EL (cell line): ENCODE data around the gene SLAMF9.
A peak's percentile ranks its signal among the peaks of the same experiment; 100 is the strongest.

Source experiments
- DNase-seq: peaks from one replicate; pipeline ENCODE4 v3.0.0-alpha.2; 2016

Gene SLAMF9

GRCh38 chr1:159974350-159974965 lies 20.4 kb upstream of the SLAMF9 start:
- DNase-seq = no peak

DNA sequence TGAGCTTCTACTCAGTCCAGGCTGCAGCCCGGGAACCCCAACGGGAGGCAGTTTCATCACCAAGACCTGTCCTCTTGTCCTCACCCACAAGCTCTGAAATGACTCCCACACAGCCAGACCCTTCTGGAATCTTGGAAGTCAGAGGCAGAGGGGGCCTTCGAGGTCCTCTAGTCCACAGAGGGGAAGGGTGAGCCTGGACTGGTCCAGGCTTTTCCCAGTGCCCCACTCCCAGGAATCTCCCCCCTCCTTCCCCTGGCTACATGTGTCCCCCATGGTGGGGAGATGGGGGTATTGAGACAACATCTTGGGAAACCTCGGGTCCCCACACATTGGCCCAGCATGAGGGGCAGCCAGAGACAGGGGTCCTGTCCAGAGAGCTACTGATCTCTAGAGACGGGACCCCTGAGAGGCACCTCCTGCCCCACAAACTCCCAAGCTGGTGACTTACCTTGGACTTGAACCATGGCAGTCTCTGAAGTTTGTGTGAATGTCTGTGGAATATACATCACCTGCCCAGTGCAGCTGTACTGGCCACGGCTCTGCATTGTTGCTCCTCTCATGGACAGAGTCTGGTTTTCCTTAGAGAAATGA lies 19.4 kb upstream of the SLAMF9 start:
- no peak for DNase-seq

- no peak for DNase-seq
These were observed 18.6 kb upstream of the SLAMF9 start for GRCh38 chr1:159972443-159973205.

- DNase-seq = no peak
These were observed 16.9 kb upstream of the SLAMF9 start for GRCh38 chr1:159970932-159971342.

- DNase-seq = no peak
These were observed 14.9 kb upstream of the SLAMF9 start for GRCh38 chr1:159968901-159969300.

- DNase-seq = no peak
These were observed 11.2 kb upstream of the SLAMF9 start for GRCh38 chr1:159965263-159965662.

GRCh38 chr1:159964144-159964543 lies 10.1 kb upstream of the SLAMF9 start:
- no peak for DNase-seq

- DNase-seq = no peak
These were observed 8.1 kb upstream of the SLAMF9 start for GRCh38 chr1:159962176-159962575.

GRCh38 chr1:159961636-159962035 lies 7.6 kb upstream of the SLAMF9 start:
- no peak for DNase-seq

- DNase-seq = peak; percentile 76
These were observed 6.8 kb upstream of the SLAMF9 start for GRCh38 chr1:159960721-159961381.

DNA sequence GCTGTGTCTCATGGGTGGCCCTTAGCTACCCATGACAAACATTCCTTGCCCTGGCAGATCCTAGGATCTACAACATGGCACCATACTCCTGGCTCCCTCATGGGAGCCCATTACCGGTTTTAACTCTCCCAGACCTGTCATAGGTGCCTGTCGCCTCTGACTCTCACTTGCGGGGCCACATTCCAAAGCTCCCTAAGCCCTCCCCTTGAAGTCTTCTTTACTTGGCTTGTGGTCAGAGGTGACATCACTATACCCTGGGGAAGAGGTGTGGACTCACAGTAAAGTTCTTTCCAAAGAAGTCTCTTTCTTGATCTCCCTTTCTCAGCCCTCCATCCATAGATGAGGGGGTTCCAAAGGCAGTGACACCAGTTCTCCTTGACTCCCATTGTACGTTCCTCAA lies 5.4 kb upstream of the SLAMF9 start:
- DNase-seq = peak; percentile 27

DNA sequence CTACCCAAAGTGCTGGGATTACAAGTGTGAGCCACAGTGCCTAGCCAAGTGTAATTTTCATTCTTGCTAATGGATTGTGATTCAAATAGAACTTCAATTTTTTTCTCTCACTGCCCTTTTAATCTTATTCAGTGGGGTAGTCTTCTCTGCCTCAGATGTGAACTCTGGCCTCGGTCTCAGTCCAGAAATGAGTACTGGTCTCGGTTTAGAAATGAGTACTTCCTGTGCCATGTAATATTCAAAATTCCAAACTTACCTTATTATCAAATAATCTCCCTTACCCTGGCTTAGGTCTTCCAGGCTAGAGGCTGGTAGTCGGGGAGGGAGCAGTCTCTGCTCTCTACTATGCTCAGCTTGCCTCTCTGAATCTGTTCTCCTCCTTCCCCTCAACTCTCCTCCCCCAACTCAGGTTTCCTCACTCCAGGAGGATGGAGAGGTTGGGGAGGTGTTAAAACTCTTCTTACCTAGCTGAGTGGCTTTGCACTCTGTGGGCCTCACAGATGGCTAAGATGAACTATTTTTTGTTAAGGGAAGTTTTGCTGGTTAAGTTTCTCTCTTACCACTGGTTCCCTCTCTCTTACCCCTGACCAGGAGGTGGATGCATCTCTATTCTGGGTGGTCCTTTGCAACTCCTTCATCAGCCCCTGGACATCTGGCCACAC lies 4.8 kb upstream of the SLAMF9 start:
- no peak for DNase-seq

GRCh38 chr1:159957824-159958268 lies 3.8 kb upstream of the SLAMF9 start:
- DNase-seq = no peak

GRCh38 chr1:159955456-159955855 lies 1.4 kb upstream of the SLAMF9 start:
- DNase-seq = no peak

DNA sequence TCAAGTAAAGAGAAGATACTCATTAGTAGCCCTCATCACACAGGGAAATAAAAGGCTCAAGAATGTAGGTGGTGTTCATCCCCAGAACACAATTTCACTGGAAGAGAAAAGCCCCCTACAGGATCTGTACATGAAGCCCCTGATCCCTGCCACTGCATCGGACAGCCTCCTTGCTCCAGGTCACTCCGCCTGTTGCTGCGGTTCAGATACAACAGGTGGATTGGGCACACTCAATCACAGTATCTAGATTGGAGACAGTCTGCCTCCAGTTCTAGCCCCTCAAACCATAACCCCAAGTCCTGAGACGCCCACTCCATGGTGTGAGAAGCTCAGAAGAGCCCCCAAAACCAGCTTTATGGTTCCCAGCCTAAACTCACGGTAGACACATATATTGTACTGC lies 1.1 kb downstream of the SLAMF9 start:
- no peak for DNase-seq

DNA sequence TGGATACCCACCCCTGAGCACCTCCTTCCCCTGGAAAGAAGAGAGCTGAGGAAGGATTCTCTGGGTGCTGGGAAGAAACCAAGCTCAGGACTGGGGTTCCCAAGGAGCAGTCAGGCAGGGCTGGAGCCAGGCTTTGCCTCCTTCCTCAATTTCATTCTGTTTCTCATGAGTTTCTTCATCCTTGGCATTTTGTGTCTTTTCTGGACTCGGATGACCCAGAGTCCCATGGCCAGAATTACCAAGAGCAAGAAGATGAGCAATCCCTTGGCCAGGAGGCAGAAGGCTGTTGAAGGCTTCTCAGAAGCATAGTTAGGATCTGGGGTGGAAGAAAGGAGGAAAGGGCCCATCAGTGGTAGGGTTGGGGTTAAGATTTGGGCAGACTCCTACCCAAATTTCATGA lies 2.5 kb downstream of the SLAMF9 start:
- no peak for DNase-seq

DNA sequence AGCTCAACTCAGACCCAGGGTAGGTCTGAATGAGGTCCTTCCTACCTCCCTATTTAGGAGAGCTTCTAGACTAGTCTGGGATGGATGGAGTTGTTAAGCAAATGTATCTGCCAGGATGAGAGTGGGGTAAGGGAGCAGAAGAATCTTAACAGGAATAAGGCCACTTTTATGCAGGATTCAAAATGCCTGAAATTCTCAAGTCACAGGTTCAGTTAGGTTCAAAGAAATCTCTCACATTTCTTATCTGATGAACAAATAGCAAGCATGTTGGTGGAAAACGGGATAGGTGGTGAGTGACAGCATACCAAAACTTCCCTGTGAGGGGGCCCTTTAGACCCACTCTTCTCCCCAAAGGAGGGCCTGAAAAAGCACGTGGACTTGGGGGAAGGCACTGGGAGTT lies 3.0 kb downstream of the SLAMF9 start:
- no peak for DNase-seq

GRCh38 chr1:159949981-159950381 lies 4.1 kb downstream of the SLAMF9 start:
- DNase-seq = no peak

GRCh38 chr1:159949123-159949522 lies 4.9 kb downstream of the SLAMF9 start:
- DNase-seq = no peak

DNA sequence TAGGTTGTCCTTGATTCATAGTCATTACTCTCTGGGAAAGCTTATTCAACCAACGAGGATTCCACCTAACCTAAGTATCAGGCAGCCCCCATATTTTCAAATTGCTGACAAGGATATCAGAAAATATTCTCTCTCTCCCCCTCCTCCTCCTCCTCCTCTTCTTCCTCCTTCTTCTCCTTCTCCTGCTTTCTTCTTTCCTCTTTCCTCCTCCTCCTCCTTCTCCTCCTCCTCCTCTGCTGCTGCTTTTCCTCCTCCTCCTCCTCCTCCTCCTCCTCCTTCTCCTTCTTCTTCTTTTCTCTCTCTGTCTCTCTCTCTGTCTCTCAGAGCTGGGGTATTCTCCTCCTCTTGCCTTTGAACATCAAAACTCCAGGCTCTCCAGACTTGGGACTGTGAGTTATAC lies 6.1 kb downstream of the SLAMF9 start:
- DNase-seq = no peak

DNA sequence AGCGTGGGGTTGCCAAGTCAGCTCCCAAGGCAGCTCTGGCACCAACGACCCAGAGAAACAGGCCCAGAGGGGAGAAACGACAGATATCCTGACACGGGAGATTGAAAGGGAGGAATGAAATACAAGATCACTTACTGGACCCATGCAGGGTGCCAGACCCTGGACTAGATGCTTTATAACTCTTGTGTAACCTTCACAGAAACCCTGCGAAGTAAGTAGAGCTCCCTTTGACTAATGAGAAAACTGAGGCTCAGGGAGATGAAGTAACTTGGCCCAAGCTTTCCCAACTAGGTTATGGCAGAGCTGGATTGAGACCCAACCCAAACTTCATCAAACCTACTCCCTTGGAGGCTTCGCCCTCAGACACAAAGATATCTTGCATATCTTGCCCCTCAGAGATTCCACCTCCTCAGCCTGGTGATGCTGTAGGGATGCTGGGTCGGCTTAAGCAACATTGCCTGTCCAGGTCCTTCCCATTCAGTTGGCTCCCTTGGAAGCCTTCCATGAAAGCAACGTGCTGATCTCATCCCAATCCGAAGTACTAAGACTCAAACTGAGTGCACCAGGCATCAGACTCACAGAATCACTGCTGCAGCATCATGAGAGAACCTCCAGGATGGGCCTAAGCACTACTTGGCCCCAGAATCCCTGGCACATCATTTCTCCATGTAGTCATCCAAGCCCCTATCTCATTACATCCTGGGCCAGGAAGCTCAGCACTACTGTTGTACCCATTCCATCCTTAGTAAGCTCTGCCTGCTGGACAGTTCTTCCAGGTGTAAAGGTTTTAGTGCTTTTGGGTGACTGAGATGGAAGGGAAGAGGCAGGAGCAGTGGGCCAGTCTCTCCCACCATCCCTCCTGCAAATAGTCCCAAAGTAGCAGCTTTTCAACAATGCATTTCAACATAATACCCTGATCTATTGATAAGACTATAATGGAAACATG lies 7.5 kb downstream of the SLAMF9 start:
- DNase-seq = no peak
